NCI-H2107 treated with DMSO at 0.1 percent for 48 hours (cell line): ENCODE results near the gene ABCA1.
"Not testable (repeated sequence)": the region's sequence is repeated elsewhere in the genome, so short reads cannot be mapped to it uniquely, and the experiment has no call there.

Experiments used
- DNase-seq: peaks from one replicate; lab custom pipeline; 2025; ENCODE audit not compliant: unreplicated experiment; lab: John Stamatoyannopoulos, UW

ABCA1 gene

DNA sequence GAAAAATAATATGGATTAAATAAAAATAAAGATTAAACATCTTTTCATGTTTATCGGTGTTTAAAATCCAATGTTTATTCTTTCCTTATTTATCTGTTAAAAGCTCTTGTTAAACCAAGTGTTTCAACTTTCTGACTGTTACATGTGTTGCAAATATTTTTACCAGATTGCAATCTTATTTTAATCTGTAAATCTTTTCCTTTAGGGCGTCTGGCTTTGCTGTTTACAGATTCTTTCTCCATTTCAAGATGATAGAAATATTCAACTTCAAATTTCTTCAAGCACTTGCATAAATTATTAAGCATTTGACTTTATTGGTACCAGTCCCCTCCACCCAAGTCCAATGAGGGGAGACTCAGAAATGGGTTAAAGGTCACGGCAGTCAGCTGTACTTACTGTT lies 16.9 kb upstream of the ABCA1 start:
- no peak for DNase-seq

DNA sequence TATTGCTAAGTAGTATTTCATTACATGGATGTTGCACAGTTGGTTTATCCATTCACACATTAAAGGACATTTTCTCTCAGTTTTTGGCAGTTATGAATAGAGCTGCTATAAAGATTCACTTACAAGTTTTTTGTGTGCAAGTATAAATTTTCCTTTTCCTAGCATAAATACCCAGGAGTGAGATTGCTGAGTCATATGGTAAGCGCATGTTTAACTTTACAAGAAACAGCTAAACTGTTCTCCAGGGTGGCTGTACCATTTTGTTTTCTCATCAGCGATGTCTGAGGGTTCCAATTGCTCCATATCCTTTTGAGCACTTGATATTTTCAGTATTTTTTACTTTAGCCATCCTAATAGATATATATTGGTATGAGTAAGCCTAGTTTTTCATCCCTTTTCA lies 16.4 kb upstream of the ABCA1 start:
- no peak for DNase-seq

DNA sequence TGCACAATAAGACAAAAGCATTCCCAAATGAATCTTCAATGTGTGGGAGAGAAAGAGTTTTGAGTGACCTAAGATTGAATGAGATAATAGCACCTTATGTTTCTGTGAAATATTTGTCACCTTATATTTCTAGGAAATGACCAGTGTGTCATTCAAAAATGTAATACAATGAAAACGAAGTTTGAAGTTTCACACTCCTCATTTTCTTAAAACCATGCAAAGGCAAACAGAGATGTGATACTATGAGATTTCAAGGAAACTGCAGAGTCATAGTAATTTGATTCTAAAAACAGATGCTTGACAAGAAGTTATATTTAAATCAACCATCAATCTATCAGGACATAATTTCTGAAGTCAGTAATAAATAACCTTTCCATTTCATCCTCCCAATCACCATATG lies 13.6 kb upstream of the ABCA1 start:
- no peak for DNase-seq

DNA sequence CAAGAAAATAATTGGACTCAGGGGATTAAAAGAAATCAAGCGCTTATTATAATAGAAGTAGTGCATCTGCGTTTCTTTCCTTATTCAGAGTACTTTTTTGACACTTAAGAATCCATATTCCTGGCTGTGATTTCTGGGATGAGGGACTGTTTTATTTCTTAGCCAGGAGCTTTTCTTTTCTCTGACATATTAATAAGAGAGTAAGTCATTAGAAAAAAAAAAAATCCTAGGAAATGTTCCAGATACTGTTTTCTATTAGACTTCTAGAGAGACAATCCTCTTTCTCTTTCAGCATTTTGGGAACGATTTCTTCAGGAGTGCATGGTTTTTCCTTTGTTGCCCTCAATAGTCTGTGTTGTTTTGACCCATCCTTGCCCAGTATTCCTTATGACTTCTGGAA lies 8.3 kb upstream of the ABCA1 start:
- DNase-seq = no peak

DNA sequence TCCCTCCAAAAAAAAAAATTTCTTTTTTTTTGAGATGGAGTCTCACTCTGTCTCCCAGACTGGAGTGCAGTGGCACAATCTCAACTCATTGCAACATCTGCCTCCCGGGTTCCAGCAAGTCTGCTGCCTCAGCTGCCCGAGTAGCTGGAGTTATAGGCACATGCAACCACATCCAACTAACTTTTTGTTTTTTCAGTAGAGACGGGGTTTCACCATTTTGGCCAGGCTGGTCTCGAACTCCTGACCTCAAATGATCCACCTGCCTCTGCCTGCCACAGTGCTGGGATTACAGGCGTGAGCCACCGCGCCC lies 7.5 kb upstream of the ABCA1 start:
- DNase-seq = not testable (repeated sequence)

DNA sequence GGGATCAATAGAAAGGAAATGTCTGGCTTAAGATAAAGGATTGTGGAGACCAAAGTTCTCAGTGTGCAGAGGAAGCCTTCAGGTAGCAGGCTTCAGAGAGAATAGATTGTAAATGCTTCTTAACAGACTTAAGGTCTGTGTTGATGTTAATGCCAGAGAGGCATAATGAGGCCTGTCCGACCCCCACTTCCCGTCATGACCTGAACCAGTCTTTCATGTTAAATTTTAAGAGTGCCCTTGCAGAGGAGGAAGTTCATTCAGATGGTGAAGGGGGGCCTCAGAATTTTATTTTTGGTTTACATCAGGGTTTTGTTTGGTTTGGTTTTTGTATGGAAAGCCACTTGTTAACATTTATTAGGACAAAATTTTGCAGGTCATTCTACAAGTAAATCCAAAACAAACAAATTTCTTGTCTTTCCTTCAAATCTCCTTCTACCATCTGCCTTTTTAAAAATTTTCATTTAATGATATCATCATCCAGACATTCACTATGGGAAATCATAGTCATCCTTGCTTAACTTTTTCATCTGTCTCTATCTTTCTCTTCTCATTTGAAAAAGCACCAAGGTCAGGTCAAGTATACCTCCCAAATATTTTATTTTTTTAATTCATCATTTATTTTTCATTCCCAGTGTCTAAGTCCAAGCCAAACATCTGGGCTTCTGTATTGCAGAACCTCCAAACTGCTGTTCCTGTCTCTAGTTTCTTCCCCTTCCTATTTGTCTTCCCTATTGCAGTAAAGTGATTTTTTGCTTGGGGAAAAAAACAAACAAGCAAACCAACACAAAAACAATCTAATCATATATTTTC lies 6.9 kb upstream of the ABCA1 start:
- no peak for DNase-seq

DNA sequence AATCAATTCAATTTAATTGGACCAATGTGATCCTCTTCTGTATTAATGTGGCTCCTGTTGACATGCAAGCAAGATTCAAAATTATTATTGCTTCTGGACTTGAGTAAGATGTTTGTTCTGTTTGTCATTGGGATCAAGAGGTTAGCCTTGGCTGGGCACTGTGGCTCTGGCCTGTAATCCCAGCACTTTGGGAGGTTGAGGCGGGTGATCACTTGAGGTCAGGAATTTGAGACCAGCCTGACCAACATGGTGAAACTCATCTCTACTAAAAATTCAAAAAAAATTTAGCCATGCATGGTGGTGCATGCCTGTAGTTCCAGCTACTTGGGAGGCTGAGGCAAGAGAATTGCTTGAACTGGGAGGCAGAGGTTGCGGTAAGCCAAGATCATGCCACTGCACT lies 5.1 kb upstream of the ABCA1 start:
- DNase-seq = not testable (repeated sequence)

DNA sequence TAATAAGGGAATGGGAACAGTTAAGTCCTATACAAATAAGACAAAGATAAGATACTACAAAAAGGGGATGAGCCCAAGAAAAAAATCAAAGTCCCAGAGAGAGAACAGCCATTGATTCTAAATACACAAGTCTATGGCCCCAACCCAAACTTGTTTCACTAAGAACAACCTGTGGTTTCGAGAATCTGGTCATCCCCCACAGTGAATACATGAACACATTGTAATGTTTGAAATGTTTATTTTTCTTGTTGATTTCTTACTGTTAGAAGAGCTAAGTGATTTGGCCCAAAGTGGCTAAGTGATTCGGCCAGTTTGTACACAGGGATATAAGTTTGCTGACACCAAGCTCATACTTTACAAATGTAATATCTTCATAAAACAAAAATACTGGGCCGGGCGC lies 3.3 kb upstream of the ABCA1 start:
- DNase-seq = no peak

DNA sequence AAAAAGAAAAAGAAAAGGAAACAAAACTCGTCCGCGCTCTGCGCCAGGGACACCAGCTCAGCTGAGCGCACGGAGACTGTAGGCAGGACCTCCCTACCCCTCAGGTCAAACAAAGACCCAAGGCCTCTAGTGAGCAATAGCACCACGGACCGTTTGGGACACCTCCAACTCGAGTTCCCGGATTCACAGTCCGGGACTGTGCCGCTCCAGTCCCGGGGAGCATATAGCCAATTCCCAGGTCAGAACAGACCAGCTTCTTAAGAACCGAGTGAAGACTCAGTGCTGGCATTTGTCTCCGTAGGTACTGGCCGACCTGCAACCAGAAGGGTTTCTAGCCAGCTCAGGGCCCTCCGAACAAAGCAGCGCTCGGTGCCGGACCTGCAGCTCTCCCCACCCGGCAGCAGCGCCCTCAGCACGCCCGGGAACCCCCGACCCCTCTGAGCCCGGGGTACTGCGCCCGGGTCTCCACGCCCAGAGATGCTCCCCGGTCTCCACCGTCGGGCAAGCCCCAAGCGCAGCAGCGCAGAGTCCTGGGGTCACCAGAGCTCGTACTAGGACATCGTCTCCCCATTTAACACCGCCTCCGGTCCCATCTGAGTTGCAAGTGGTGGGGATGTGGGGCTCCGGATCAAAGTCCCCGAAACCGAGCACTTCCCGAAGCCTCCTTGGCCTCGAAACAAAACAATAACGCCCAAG lies 591 bp downstream of the ABCA1 start:
- DNase-seq = no peak

DNA sequence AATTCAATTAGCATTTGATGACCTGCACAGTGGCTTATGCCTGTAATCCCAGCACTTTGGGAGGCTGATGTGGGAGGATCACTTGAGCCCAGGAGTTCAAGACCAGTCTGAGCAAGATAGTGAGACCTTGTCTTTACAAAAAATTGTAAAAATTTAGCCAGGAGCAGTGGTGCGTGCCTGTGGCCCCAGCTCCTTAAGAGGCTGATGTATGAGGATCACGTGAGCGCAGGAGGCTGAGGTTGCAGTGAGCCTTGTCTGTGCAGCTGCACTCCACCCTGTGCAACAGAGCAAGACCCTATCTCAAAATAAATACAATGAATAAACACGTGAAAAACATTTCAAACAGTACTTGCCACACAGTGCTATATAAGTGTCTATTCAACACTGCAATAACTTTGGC lies 4.2 kb downstream of the ABCA1 start:
- no peak for DNase-seq

DNA sequence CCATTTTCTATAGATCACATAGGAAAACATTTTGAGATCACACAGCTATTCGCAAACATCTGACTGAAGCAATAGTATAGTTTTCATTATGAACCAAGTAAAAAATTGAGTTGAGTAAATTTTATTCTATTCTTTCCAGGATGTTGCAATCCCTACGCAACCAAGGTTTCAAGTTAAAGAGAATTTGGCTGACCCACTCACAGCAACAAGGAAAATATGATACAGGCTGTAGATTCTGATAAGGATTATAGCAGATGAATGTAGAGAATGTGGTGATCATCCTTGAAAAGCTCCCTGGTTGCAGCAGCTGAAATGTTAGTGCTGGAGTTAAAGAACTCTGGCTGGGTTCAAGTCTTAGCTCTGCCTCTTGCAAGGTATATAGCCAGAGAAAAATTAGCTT lies 4.7 kb downstream of the ABCA1 start:
- DNase-seq = no peak

DNA sequence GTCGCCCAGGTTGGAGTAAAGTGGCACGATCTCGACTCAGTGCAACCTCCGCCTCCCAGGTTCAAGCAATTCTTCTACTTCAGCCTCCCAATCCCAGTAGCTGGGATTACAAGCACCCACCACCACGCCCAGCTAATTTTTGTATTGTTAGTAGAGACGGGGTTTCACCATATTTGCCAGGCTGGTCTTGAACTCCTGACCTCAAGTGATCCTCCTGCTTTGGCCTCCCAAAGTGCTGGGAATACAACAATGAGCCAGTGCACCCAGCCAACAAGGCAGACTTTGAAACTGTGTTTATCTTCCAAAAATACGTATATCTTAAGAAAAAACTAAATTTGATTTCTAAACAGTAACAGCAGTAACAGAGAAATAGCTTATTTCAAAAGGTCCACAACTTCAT lies 5.2 kb downstream of the ABCA1 start:
- DNase-seq = not testable (repeated sequence)

DNA sequence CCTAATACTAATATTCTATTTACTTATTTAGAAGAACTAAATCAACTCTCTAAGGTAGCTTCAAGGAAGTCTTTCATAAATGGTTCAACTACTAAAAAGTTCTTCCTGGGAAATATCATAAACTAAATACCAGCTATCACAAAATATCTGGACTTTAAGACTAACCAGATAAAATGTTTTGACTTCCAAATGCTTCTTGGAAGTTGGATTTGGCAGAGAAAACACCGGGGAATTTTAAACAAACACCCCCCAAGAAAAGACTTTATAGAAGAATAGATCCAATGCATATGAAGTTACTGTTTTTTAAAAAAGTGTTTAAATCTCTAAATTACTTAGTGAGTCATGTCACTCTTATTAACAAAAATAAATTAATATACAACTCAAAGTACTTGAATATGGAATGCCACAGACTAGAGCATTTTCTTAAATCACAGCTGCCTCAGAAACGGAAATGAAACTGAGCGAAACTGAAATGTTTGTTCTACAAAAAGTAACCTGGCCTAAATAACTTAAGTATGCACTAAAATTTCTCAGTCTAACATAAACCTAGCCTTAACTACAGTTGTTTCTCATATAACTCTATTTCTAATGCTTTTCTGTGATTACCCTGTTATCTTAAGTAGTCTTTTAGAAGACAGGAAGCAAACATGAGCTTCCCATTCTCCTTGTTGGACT lies 6.8 kb downstream of the ABCA1 start:
- no peak for DNase-seq

DNA sequence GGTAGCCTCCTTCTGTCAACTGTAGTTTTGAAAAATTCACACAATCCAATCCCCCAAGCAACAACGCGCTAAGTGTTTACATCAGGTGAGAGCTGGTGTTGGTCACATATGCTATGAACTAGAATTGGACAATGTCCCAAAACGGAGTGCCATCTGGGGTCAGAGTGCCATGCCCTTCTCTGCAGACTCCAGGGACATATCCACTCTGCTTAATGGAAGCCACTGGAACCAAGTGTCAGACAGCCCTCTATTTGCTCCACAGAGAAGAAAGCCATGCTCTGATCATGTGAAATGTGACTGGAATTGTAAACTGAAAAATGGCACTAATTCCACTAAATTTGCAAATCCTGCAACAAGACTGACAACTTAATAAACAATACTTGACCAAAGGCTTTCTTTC lies 12.2 kb downstream of the ABCA1 start:
- DNase-seq = no peak

DNA sequence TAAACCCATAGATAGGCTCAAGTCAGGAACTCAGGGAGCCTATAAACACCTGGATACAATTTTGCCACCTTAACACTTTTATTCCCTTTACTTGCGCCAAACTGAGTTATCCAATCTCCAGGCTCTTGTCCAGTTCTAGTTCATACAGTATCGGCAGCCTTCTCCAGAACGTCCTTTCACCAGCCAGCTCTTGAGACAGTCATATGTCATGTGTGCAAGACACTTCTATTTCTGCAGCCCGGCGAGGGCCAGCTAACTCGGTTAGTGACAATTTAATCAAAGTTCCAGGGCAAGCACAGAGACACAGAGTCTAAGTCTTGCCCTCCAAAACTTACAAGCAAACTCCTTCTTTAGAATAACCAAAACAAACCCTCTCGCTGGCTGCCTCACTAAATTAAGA lies 12.9 kb downstream of the ABCA1 start:
- DNase-seq = no peak

DNA sequence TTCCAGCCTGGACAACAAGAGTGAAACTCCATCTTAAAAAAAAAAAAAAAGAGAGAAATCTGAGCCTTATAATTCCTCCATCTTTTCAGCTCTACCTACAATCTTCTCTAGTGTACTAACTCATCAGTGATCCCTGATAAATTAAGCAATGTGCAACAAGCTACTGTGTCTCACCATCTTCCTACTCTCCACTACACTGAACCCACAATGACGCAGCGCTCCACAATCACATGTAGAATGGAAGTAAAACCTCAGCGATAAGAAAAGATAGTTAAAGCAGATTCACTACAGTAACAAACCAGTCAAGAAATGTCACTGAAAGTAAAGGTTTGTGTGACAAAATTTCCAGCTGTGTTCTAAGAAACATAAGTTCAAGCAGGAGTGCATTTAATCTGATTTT lies 13.5 kb downstream of the ABCA1 start:
- DNase-seq = no peak

DNA sequence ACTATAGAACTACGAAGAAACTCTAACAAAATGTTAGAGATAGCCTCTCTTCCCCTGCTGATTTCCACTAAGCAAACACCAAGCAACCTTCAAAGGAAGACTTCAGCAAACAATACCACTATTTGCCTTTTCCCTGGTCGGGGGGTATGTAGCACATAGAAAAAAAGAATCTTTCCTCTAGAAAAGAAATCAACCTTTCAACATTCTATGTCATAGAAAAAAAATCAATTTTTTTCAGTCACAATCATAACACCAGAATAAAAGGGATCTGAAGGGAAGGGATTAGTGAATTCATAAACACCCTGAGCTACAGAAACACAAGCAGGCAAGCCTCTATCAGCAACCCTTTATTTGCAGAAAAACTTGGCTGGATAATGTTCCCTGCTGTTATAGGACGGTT lies 15.3 kb downstream of the ABCA1 start:
- DNase-seq = no peak

DNA sequence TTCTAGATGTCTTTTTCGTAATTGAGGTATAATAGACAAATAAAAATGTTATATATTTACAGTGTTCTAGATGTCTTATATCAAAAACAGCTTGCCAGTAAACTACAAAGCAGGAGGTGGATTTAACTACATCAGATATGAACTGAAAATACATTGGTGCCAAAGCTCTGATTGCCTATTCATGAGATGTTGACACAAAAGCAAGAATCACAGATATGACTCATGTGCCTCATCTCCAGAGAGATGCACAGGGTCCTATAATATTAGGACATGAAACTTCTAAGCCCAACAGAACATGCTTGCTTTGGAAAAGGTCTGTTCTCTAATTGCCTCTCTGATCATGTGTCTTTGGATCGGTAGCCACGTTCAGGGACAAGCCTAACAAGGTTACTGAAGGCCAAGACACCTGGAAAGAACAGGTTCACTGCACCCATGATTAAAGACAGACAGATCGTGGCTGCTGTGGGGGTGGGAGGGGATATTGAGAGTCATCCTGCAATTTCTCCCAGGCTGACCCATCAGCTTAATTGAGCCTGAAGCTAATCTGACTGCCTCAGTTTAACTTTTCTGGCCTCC lies 16.8 kb downstream of the ABCA1 start:
- no peak for DNase-seq

DNA sequence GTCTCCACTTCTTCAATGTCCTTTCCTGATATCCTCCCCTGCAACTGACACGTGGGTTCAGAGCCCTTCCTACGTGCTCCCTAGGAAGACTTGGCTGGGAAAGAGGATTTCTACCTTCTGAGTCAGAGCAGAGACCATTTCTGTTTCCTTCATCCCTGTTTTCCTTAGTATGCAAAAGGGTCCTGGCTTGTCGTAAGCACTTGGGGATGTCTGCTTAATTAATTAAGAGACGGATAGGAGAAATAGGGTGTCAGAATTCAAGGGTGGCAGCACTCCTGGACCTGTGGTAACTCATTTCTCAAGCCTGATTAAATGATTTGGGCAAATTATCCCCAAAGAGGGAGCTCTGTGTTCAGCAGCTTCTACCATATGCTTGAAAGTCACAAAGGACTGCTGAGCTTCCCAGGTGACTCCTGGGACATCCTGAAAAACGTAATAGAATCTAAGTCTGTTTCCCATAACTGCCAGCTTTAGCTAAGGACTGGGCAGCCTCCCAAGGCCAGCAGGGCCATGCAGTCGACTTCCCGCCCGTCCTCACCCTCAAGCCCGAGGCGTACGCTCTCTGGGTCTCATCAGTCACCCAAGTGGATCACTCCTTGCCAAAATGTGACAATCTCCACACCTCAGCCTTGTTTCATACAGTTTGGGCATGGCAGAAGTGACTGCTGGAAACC lies 20.5 kb downstream of the ABCA1 start:
- no peak for DNase-seq

DNA sequence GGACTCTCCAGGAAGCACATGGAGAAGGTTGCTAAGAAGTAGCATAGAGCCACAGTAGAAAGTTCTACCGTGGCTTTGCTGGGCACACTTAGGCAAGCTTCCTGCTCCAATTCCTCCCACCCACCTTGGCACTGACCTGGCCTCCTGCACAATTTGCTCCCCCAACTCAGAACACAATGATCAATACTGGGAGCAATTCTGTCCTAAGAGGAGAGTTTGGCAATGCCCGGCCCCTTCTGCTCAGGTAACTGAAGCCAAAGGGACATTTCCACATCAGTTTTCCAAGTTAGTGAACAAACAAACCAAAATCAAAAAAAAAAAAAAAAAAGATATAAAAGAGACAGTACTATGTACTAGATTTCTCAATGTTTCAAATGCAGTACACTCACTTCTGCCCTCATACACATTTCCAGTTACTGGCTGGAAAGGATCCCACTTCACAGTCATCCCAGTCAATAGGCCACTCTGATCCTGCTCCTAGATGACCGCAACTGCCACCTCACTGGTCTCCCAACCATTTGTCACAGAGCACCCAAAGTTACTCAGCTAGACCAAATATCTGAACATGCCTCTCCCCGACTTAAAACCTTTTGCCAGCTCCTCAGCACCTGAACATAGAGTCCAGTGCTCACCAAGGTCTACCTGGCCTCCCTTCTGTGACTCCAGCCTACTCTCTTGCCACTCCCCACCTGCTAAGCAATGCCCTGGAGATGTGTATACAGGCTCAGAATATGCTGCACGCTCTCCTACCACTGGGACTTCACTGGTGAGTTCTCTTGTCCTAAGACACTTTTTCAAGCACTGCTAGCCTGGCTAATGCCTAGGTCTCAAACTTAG lies 21.3 kb downstream of the ABCA1 start:
- DNase-seq = no peak

DNA sequence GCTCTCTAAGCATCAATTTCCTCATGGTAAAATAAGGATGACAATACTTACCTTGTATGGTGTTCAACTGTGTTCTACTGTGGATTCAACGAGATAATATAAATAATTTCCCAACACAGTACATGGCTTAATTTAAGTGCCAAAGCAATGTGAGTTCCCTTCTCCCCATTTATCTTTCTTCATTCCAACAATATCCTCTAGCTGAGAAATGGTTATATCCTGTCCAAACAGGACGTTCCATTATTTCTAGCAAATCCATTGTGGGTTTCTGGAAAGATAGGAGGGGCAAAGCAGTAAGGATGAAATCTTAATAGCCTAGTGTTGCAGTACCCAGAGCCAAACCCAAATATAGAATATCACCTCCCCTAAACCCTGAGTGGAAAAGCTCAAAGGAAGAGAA lies 22.0 kb downstream of the ABCA1 start:
- DNase-seq = no peak
